GM21390 (cell line): Measurements from ENCODE around the gene ANKRD13C.

Experiments used
- ATAC-seq: cut with Tn5 transposase; IDR thresholded peaks from one replicate; pipeline ENCODE4 v1.9.1; 2021; ENCODE audit not compliant: unreplicated experiment

ANKRD13C gene

GRCh38 chr1:70221238-70222121 lies 133.0 kb downstream of the ANKRD13C start, which contains the start of gene SRSF11:
SRSF11 (plus strand) TSS chr1:70221380; CDS start chr1:70221637, 257 bp downstream.
- peak; percentile 94 for ATAC-seq

DNA sequence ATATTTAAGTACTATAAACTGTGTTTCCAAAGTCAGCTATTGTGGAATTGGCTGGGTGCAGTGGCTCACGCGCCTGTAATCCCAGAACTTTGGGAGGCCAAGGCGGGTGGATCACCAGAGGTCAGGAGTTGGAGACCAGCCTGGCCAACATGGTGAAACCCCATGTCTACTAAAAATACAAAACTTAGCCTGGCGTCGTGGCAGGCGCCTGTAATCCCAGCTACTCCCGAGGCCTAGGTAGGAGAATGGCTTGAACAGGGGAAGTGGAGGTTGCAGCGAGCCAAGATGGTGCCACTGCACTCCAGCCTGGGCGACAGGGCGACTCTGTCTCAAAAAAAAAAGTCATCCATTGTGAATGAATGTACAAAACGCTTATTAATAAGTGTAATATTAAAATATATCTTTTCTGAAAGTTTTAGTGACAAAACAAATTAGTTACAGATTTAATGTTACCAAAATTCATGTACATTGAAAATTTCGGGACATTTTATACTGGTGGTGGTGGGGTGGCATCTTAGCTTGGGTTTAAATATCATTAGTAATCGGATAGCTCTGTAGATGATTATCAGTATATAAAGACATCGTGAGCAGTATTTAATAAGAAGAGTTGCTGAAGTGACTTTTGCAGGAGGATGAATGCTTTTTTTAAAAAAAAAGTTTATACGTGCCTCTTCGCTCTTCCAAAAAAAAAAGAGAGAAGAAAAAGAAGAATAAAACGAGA lies 133.8 kb downstream of the ANKRD13C start:
- peak; percentile 4 for ATAC-seq

DNA sequence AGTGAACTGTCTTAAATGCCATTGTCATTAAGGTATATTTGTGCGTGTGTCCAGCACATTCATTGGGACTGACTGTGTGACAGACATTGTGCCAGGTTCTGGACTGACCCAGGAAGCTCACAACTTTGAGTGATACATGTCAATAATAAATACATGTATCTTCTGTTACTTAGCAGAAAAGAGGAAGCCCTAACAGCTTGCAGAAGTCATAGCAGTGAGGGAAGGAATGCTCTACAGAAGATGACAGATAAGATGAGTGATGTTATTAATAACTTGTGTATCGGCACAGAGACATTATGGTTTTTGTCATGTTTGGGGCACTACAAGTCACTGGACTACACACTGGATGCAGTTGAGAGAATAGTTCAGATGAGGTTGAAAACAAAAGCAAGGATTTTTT lies 134.5 kb downstream of the ANKRD13C start:
- ATAC-seq = no peak

DNA sequence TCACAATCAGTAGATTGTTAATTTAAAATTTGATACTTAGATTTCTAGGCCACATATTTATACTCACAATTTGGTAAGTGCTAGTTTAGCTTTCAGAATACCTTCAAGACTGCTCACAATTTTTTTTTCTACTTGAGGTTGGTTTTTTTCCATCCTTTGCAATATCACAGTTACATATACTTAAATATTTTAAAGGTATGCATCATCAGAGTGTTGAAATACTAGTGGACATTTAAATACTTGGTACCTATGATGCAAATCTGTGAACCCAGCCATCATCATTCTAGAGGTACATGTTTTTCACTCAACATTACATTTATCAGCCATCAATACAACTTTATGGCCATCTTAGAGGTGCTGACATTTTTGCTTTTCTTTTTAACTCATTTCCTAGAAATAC lies 143.0 kb downstream of the ANKRD13C start:
- ATAC-seq = no peak

DNA sequence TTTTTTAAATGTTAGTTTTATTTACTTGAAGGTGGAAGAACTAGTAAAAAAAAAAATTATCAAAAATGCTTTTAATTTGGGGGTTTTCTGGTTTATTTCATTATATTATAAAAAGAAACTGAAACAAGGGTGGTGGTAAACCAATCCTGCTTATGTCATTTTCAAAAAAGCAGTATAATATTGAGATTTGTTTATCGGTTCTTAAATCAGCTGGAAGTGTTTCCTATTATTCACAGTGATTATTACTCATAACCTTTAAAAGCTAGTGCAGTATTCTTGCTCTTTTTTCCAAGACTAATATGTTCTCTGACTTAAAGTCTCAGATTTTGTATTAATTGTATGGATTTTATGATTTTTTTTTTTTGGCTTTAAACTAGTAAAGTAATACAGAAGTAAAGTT lies 143.7 kb downstream of the ANKRD13C start:
- ATAC-seq = no peak
